ENCODE measurements around the gene MAN2A1.
"Not testable (repeated sequence)": the region's sequence is repeated elsewhere in the genome, so short reads cannot be mapped to it uniquely, and the experiment has no call there.

MAN2A1 gene

DNA sequence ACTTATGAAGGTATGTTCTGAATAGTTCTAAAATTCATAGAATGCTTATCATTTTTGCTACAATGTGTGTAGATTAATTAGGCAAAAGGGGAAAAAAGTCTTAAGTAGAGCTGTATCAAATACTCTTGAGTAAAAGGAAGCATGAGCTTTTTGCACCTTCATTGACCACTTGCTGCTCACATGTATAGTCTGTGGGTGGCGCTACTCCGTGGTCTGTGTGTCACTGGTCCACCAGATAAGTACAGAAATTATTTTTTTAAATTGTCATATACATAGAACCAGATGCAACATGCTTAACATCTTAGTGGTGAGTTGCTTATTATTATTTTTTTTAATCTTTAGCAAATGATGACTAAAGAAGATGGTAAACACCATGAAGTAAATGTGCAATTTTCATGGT, 130.2 kb downstream of the MAN2A1 start:
- ATAC-seq (ENCODE audit: low read depth): no peak
- Mint-ChIP-seq H3K4me1 (no peaks in the 10 kb centered on the region), H3K27me3 (no peaks in the 10 kb centered on the region), H3K4me3 (no peak overlapping the region), H3K36me3 (peaks cover 24% of the 10 kb centered on the region), H3K9me3 (no peaks in the 10 kb centered on the region), H3K27ac (no peak overlapping the region)
- no peak for DNase-seq (ENCODE audit: low spot score in 2 of 2)

DNA sequence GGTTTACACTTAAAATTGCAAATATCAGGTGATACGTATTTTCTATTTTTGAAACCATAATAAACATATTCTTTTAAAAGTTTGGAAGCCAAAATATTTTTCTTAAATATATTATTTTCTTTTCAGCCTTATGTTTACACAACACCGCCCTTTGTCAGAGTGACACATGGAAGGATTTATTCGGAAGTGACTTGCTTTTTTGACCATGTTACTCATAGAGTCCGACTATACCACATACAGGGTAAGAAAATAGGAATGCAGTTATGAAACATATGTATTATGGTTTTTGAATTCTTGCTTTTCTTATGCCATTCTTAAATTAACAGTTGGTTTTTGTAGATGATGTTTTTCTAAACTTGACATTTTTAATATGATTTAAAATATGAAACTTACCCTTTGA, 133.9 kb downstream of the MAN2A1 start:
- H3K36me3 Mint-ChIP-seq: peaks cover 41% of the 10 kb centered on the region

DNA sequence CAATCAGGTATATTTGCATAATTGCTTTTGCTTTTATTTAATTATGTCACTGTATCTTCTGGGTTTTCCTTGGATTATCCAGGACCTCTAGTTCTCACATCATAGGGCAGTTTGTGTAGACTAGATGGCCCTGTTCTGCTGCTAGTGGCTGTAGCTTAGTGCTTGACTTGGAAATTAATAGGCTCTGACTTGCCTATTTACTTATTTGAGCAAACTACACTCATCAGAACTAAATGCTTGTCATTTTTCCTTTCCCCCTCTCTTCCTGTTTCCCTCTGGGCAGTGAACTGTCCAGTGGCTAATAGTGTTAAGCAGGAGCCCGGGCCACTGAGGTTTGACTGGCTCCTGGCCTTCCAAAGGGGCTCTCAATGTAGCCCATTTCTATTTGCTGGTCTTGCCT, 135.7 kb downstream of the MAN2A1 start:
- no peak for DNase-seq (ENCODE audit: low spot score in 2 of 2)
- no peak overlapping the region for H3K4me3 Mint-ChIP-seq
- peaks cover 40% of the 10 kb centered on the region for H3K36me3 Mint-ChIP-seq
- H3K27ac Mint-ChIP-seq: peak overlapping the region; percentile 50
- H3K9me3 Mint-ChIP-seq: no peaks in the 10 kb centered on the region
- ATAC-seq (ENCODE audit: low read depth): no peak
- no peaks in the 10 kb centered on the region for H3K4me1 Mint-ChIP-seq
- H3K27me3 Mint-ChIP-seq: no peaks in the 10 kb centered on the region

More for the DNA sequence above, 133.9 kb downstream of the MAN2A1 start:
- Mint-ChIP-seq H3K4me3 (no peak overlapping the region), H3K4me1 (no peaks in the 10 kb centered on the region), H3K27ac (no peak overlapping the region), H3K9me3 (no peaks in the 10 kb centered on the region), H3K27me3 (no peaks in the 10 kb centered on the region)
- DNase-seq (ENCODE audit: low spot score in 2 of 2) (no peak), ATAC-seq (ENCODE audit: low read depth) (no peak)

DNA sequence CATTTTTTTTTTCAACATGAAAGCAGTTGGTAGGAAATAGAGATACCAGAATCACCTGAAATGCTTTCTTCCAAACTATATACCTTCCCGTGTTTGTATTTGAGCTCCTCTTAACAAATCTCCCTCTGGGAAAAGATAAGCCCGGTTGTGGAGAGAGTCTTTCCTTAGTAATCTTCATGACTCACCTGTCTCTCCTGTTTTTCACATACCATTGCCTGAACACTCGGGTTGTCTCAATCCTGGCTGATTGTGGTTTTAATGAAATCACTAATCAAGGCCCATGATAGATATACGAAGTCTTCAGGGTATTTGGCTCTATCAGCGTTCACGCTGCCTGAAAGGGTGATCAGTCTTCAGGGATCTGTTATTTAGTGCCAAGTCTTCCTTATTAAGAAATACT, 136.7 kb downstream of the MAN2A1 start:
- Mint-ChIP-seq H3K36me3 (peaks cover 41% of the 10 kb centered on the region), H3K4me3 (no peak overlapping the region), H3K4me1 (no peaks in the 10 kb centered on the region), H3K27me3 (no peaks in the 10 kb centered on the region), H3K27ac (no peak overlapping the region), H3K9me3 (peaks cover 2% of the 10 kb centered on the region)
- DNase-seq (ENCODE audit: low spot score in 2 of 2): no peak
- no peak for ATAC-seq (ENCODE audit: low read depth)

DNA sequence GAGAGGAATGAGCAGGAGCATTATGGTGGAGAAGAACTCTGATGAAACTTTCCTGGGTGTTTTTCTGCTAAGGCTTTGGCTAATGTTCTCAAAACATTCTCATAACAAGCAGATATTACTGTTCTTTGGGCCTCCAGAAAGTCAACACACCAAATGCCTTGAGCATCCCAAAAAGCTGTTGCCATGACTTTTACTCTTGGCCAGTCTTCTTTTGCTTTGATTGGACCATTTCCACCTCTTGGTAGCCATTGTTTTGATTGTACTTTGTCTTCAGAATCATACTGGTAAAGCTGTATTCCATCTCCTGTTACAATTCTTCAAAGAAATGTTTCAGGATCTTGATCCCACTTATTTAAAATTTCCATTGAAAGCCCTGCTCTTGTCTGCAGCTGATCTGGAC, 139.6 kb downstream of the MAN2A1 start:
- no peaks in the 10 kb centered on the region for H3K27me3 Mint-ChIP-seq
- H3K27ac Mint-ChIP-seq: no peak overlapping the region
- no peaks in the 10 kb centered on the region for H3K4me1 Mint-ChIP-seq
- peaks cover 44% of the 10 kb centered on the region for H3K36me3 Mint-ChIP-seq
- H3K4me3 Mint-ChIP-seq: no peak overlapping the region
- peaks cover 2% of the 10 kb centered on the region for H3K9me3 Mint-ChIP-seq
- DNase-seq (ENCODE audit: low spot score in 2 of 2): no peak
- no peak for ATAC-seq (ENCODE audit: low read depth)

DNA sequence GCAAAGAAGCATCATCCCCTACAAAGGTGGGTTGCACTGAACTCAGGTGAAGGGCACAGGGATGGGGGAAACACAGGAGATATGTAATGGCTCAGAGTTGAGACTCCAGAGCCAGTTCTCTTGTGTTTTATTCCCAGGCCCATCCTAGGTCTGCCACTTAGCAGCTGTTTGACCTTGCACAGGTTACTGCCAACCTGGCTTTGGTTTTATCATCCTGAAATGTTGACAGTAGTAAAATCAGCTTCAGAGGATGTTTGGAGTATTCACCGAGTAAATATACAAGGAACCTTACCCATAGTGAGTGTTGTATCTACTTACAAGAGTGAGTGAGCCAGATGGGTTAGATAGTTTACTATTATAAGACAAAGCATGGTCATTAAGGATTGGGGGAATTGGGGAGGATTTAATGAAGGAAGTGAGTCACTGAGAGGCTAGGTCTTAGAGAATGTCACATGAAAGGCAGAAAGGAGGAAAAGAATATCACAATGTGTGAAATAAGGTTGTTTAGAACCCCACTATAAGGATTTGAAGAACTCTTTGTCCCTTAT, 141.3 kb downstream of the MAN2A1 start:
- Mint-ChIP-seq H3K9me3 (peaks cover 2% of the 10 kb centered on the region), H3K4me3 (no peak overlapping the region), H3K36me3 (peaks cover 38% of the 10 kb centered on the region), H3K27ac (peak overlapping the region; percentile 33), H3K4me1 (no peaks in the 10 kb centered on the region), H3K27me3 (no peaks in the 10 kb centered on the region)
- ATAC-seq (ENCODE audit: low read depth) (no peak), DNase-seq (ENCODE audit: low spot score in 2 of 2) (no peak)

DNA sequence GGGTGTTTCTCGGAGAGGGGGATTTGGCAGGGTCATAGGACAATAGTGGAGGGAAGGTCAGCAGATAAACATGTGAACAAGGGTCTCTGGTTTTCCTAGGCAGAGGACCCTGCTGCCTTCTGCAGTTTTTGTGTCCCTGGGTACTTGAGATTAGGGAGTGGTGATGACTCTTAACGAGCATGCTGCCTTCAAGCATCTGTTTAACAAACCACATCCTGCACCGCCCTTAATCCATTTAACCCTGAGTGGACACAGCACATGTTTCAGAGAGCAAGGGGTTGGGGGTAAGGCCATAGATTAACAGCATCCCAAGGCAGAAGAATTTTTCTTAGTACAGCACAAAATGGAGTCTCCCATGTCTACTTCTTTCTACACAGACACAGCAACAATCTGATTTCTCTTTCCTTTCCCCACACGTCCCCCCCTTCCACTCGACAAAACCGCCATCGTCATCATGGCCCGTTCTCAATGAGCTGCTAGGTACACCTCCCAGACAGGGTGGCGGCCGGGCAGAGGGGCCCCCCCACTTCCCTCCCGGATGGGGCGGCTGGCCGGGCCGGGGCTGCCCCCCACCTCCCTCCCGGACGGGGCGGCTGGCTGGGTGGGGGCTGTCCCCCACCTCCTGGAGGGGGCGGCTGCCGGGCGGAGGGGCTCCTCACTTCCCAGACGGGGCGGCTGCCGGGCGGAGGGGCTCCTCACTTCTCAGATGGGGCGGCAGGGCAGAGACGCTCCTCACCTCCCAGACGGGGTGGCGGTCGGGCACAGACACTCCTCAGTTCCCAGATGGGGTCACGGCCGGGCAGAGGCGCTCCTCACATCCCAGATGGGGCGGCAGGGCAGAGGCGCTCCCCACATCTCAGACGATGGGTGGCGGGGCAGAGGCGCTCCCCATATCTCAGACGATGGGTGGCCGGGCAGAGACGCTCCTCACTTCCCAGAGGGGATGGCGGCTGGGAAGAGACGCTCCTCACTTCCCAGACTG, 142.8 kb downstream of the MAN2A1 start:
- H3K36me3 Mint-ChIP-seq: peaks cover 33% of the 10 kb centered on the region
- not testable (repeated sequence) for DNase-seq (ENCODE audit: low spot score in 2 of 2); H3K27ac Mint-ChIP-seq; H3K4me3 Mint-ChIP-seq; H3K4me1 Mint-ChIP-seq; ATAC-seq (ENCODE audit: low read depth); H3K27me3 Mint-ChIP-seq; H3K9me3 Mint-ChIP-seq

DNA sequence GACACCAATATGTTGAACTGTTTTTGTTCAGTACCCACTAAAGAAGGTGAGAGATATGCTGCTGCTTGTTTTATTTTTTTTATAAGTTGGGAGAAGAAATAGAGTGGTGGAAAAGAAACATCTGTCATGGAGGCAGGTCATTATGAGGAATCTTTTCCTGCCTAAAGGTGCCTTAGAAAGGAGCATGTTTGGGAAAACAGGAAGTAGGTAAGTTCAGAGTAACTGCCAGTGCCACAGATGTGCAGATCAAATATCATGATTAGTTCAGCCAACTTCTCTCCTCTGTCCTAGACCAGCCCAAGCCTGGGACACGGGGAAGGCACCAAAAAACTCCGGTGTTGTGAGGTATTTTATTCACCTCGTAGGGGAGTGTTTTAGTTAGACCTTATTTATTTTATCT, 144.2 kb downstream of the MAN2A1 start:
- Mint-ChIP-seq H3K36me3 (peaks cover 30% of the 10 kb centered on the region), H3K27me3 (no peaks in the 10 kb centered on the region), H3K4me1 (no peaks in the 10 kb centered on the region), H3K9me3 (peaks cover 2% of the 10 kb centered on the region), H3K27ac (no peak overlapping the region), H3K4me3 (no peak overlapping the region)
- ATAC-seq (ENCODE audit: low read depth) (no peak), DNase-seq (ENCODE audit: low spot score in 2 of 2) (no peak)

DNA sequence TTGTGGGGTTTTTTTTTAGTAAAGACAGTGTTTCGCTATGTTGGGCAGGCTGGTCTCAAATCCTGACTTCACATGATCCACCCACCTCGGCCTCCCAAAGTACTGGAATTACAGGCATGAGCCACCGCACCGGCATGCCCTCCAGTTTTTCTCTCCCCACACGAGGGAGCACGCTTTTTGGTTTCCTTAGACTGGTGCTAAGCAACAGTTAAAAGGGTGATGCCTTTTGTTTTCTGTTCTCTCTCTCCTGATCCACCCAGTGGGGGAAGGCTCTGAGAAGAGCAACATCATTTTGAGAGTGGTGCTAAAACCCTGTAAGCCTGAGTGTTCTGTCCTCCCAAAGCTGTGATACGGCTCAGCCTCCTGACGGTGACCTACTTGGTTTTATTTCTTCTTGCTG, 146.6 kb downstream of the MAN2A1 start:
- Mint-ChIP-seq H3K4me1 (no peaks in the 10 kb centered on the region), H3K27ac (no peak overlapping the region), H3K4me3 (no peak overlapping the region), H3K9me3 (no peaks in the 10 kb centered on the region), H3K36me3 (peaks cover 37% of the 10 kb centered on the region), H3K27me3 (no peaks in the 10 kb centered on the region)
- ATAC-seq (ENCODE audit: low read depth) (no peak), DNase-seq (ENCODE audit: low spot score in 2 of 2) (no peak)

DNA sequence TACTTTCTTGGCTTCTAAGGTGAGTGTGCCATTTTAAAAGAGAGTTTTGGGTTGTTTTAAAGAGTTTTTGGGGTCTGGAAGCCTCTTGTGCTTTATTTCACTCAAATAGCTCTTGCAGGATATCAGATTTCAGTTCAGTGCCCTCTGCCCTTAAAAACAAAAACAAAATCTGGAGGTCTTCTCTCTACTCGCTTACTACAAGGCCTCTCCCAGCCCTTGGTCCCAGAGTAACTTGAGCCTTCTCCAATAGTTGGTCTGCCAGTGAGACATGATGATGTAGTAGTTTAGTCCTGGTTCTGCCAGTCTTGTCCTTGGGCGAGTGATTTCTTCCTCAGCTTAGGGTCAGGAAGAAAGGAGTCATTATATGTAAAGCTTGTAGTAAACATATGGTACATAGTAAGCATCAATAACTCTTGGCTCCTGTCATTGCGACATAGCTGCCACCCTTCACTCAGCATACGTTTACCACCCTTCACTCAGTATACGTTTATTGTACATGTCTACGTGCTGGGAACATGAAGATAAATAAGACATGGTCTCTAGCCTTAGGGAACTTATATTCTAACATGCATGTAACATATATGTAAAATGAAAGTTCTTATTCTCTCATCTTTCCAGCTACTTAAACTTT, 147.6 kb downstream of the MAN2A1 start:
- Mint-ChIP-seq H3K36me3 (peaks cover 34% of the 10 kb centered on the region), H3K4me3 (no peak overlapping the region), H3K27me3 (no peaks in the 10 kb centered on the region), H3K27ac (peak overlapping the region; percentile 32), H3K4me1 (no peaks in the 10 kb centered on the region), H3K9me3 (no peaks in the 10 kb centered on the region)
- DNase-seq (ENCODE audit: low spot score in 2 of 2): no peak
- no peak for ATAC-seq (ENCODE audit: low read depth)

DNA sequence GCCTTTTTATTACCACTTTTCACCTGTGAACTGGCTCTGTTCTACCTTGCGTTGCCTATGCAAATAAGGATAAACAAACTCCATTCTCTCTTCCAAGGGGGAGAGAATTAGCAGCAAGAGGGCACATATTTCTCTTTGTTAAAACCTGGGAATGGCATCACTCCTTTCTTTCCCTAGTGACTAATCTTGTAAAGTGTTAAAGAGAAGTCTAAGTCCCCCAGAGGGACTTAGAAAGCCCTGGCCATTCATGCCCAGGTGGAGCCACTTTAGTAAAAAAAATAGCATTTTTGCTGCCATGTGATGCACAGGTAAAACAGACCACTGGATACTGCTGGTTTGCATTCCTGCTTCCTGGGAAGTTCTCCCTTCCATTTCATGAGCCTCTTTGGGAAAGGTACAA, 148.4 kb downstream of the MAN2A1 start:
- no peaks in the 10 kb centered on the region for H3K27me3 Mint-ChIP-seq
- peaks cover 33% of the 10 kb centered on the region for H3K36me3 Mint-ChIP-seq
- ATAC-seq (ENCODE audit: low read depth) (no peak), DNase-seq (ENCODE audit: low spot score in 2 of 2) (no peak)
- no peaks in the 10 kb centered on the region for H3K4me1 Mint-ChIP-seq
- H3K4me3 Mint-ChIP-seq: no peak overlapping the region
- no peaks in the 10 kb centered on the region for H3K9me3 Mint-ChIP-seq
- no peak overlapping the region for H3K27ac Mint-ChIP-seq

DNA sequence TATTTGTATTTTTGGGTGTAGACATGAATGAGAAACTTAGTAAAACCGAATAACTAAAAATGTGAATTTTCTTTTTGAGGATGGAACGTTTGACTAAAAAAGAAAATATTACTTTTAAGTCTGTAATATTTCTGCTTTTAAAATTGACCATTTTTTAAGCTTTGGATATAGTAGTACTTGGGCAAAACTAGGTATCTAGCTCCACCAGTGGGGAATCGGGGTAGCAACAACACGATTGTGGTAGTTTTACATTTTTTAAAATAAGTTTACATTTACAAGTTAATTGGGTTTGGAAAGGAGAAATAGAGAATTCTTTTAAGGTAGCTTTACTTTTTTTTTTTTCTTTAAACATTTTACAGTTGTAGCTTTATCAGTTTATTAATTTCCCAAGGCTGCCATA, 154.4 kb downstream of the MAN2A1 start:
- peak overlapping the region; percentile 77 for H3K27ac Mint-ChIP-seq
- ATAC-seq (ENCODE audit: low read depth): no peak
- no peaks in the 10 kb centered on the region for H3K9me3 Mint-ChIP-seq
- H3K4me3 Mint-ChIP-seq: no peak overlapping the region
- peaks cover 53% of the 10 kb centered on the region for H3K36me3 Mint-ChIP-seq
- DNase-seq (ENCODE audit: low spot score in 2 of 2): no peak
- no peaks in the 10 kb centered on the region for H3K4me1 Mint-ChIP-seq
- H3K27me3 Mint-ChIP-seq: no peaks in the 10 kb centered on the region

DNA sequence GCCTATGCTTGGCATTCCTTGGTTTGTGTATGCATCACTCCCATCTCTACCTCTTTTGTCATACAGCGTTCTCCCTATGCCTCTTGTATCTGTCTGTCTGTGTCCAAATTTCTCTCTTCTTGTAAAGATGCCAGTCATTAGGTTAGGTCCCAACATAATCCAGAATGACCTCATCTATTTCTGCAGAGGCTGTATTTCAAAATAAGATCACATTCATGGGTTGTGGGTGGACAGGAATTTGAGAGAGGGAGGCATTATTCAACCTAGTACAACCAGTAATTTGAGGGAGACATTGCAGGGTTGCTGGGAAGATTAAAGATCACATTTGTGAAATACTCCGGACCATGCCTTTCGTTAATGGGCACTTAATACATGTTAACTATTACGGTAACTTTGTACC, 155.0 kb downstream of the MAN2A1 start:
- Mint-ChIP-seq H3K9me3 (no peaks in the 10 kb centered on the region), H3K4me3 (no peak overlapping the region), H3K27ac (peak overlapping the region; percentile 77), H3K4me1 (no peaks in the 10 kb centered on the region), H3K27me3 (no peaks in the 10 kb centered on the region), H3K36me3 (peaks cover 57% of the 10 kb centered on the region)
- ATAC-seq (ENCODE audit: low read depth) (no peak), DNase-seq (ENCODE audit: low spot score in 2 of 2) (no peak)

DNA sequence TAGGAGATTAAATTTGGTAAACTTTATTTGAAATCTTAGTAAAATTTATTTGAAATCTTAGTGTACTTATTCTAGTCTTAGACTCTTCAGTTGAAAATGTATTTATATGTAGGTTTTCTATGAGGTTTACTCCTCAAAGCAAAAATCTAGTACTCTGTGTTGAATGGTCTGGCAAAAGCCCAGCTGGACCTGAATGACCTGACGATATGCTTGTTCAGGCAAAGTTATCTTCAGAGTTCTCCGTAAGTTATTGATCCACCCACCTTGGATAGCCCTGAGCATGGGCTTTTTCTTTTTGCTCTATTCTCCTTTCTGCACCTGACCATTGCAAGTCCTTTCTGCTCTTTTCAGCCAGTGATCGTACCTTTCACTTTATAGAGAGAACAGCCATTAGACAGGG, 158.4 kb downstream of the MAN2A1 start:
- H3K4me1 Mint-ChIP-seq: no peaks in the 10 kb centered on the region
- H3K9me3 Mint-ChIP-seq: no peaks in the 10 kb centered on the region
- no peak overlapping the region for H3K4me3 Mint-ChIP-seq
- DNase-seq (ENCODE audit: low spot score in 2 of 2) (no peak), ATAC-seq (ENCODE audit: low read depth) (no peak)
- H3K36me3 Mint-ChIP-seq: peaks cover 53% of the 10 kb centered on the region
- H3K27me3 Mint-ChIP-seq: no peaks in the 10 kb centered on the region
- H3K27ac Mint-ChIP-seq: no peak overlapping the region

Measured in memory B cell (primary cell).